ENCODE results near the gene MATN3. TPM values are rescaled to one million over a fixed set of nuclear protein-coding genes. Genes with fewer than 3 reads are reported as not detected.

The MATN3 gene
- polyA plus RNA-seq, 1 experiment, result 0.92 TPM

Other genes with a start within 250 kb of the MATN3 start
- 3.6 and 3.9 TPM in 2 replicates for gene TTC32, start 110.7 kb downstream of the MATN3 start, polyA plus RNA-seq (2011; rRNA removed)
- gene WDR35, start 22.6 kb downstream of the MATN3 start, polyA plus RNA-seq (2011; rRNA removed), result 2.5 and 5.1 TPM in 2 replicates
- 379 and 855 TPM in 2 replicates for gene LAPTM4A, start 39.0 kb upstream of the MATN3 start, polyA plus RNA-seq (2011; rRNA removed)
- gene SDC1, start 212.5 kb upstream of the MATN3 start, polyA plus RNA-seq (2011; rRNA removed), result 32.0 and 42.0 TPM in 2 replicates

All from BJ (cell line).